ENCODE measurements around the gene NFIC.

GRCh38 chr19:3381701-3382372 lies 15.5 kb downstream of the NFIC start:
- no peak for TF ChIP-seq CTCF (IDR thresholded peaks at IDR 0.05; ENCODE audit: low read depth, low read length, poor library complexity, severe bottlenecking)
- no peak for TF ChIP-seq EZH2phosphoT487 (IDR thresholded peaks at IDR 0.05; ENCODE audit: borderline replicate concordance, low read length)

Measured in DOHH2 (cell line).